ENCODE data around the gene SLC16A6.
"Not testable (repeated sequence)": the region's sequence is repeated elsewhere in the genome, so short reads cannot be mapped to it uniquely, and the experiment has no call there.

Gene SLC16A6

DNA sequence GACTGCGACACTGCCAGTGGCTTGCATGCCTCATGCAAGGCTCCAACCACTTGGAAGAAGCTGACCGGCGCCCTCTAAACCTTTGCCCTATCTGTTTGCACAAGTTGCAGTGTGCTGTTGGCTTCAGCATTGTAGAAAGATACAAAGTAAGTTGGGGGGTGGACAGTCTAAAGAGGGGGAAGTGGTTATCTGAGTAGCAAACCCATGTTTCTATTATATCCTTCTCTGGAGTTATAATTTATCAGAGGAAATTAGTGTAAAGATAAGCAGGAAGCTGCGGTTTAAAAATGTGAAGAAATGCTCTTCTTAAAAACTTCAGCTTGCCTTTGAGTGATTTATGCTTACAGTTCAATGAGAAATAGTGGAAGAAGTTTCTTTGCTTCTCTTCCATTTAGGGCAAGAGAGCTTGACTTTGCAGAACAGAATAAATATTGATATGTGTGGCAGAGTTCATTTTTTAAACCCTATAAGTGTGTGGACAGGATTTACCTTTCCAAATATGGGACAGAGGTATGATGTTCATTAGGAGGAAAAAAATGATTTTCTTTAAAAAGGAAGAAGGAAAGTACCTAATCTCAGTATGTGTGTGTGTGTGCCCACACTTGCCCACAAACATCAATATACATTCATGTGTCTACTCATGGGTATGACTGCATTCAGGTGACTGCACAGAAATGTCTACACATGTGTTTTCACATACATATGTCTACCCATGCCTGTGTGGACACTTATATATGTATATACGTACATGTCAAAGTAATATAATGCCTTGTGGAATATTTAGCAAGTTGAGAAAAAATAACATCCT, 35.0 kb downstream of the SLC16A6 start:
- no peak overlapping the region for H3K4me3 ChIP-seq (ENCODE audit: low read depth, low read length)
- TF ChIP-seq, protein P1, sequence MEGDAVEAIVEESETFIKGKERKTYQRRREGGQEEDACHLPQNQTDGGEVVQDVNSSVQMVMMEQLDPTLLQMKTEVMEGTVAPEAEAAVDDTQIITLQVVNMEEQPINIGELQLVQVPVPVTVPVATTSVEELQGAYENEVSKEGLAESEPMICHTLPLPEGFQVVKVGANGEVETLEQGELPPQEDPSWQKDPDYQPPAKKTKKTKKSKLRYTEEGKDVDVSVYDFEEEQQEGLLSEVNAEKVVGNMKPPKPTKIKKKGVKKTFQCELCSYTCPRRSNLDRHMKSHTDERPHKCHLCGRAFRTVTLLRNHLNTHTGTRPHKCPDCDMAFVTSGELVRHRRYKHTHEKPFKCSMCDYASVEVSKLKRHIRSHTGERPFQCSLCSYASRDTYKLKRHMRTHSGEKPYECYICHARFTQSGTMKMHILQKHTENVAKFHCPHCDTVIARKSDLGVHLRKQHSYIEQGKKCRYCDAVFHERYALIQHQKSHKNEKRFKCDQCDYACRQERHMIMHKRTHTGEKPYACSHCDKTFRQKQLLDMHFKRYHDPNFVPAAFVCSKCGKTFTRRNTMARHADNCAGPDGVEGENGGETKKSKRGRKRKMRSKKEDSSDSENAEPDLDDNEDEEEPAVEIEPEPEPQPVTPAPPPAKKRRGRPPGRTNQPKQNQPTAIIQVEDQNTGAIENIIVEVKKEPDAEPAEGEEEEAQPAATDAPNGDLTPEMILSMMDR (conservative IDR thresholded peaks at IDR 0.05; ENCODE audit: low read depth, low read length) = no peak
- DNase-seq (ENCODE audit: low read depth) = no peak

DNA sequence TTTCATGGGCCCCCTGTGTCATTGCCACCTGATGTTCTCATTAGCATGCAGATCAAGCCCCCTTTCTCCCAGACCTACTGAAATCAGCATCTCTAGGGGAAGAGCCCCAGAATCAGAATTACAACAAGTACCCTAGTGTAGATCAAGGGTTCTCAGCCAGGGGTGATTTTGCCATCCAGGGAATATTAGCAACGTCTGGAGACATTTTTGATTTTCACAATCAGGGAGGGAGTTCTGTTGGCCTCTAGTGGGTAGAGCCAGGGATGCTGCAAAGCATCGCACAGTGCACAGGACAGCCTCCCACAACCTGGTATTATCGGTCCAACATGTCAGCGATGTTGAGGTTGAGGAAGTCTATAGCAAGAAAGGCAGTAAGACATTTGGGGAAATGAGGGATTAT, 35.8 kb downstream of the SLC16A6 start:
- H3K4me3 ChIP-seq (ENCODE audit: low read depth, low read length) = no peak overlapping the region
- no peak for DNase-seq (ENCODE audit: low read depth)
- TF ChIP-seq, protein P1 (conservative IDR thresholded peaks at IDR 0.05; ENCODE audit: low read depth, low read length) = no peak

DNA sequence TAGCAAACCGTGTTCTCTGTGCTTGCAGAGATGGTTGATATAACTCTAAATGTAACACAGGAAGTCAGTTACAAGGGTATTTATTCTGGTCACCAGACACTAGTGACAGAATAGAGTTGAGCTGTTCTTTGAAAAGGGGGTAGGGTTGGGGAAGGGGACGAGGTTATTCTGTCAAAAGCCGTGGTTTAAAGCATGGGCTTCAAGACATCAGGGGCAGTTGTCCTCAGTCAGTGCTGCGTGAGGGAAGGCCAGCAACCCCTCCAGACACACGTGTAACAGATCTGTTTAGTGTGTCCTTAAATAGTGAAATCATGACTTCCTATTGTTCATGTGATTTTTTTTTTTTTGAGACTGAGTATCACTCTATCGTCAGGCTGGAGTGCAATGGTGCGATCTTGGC, 37.5 kb downstream of the SLC16A6 start:
- not testable (repeated sequence) for H3K4me3 ChIP-seq (ENCODE audit: low read depth, low read length); DNase-seq (ENCODE audit: low read depth)

GRCh38 chr17:68249354-68249765, 41.6 kb downstream of the SLC16A6 start:
- DNase-seq (ENCODE audit: low read depth) = no peak
- no peak overlapping the region for H3K4me3 ChIP-seq (ENCODE audit: low read depth, low read length)
- TF ChIP-seq, protein P1 (conservative IDR thresholded peaks at IDR 0.05; ENCODE audit: low read depth, low read length) = no peak

GRCh38 chr17:68248891-68249290, 42.0 kb downstream of the SLC16A6 start:
- TF ChIP-seq, protein P1 (conservative IDR thresholded peaks at IDR 0.05; ENCODE audit: low read depth, low read length) = no peak
- no peak overlapping the region for H3K4me3 ChIP-seq (ENCODE audit: low read depth, low read length)
- no peak for DNase-seq (ENCODE audit: low read depth)

GRCh38 chr17:68248199-68248825, 42.6 kb downstream of the SLC16A6 start:
- peak; percentile 83 for DNase-seq (ENCODE audit: low read depth)

DNA sequence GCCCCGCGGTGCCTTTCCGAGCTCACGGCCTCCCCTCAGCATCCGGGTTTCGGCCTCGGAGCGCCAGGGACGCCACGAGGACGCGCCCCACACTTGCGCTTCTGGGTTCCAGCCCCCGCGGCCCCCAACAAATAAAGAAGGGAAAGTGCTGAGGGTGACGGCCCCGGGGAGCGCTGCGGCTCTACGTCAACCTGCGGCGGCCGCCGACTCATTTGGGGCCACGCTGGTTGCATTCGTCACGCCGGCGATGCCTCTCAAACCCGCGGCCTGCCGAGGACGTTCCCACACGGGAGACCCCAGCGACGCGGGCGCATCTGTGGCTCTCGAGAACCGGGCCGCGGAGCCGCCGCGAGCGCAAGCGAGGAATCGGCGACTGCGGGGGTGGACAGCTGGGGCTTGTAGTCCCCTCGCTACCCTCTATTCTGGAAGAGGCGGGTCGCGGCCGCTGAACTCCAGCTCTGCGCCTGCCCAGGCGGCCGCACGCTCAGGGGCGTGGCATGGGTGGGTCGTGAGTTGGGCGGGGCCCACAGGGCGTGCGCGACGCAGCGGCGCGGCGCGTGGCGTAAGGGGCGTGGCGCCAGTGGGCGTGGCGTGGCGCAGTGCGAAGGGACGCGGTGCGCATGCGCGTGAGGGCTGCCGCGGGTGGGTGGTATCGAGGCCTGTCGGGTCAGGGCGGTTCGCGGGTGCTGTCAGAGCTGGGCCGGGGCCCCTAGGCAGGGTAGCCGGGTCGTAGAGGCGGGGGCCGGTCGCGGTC, 43.3 kb downstream of the SLC16A6 start, which contains the start of gene AMZ2:
AMZ2 (plus strand) TSS at position 599 of the 754 bp plus-strand sequence. CDS start 2,145 bp downstream, outside the sequence.
- H3K4me3 ChIP-seq (ENCODE audit: low read depth, low read length) = peak within 1 kb of the TSS; percentile 87
- peak; percentile 95 for DNase-seq (ENCODE audit: low read depth)
- TF ChIP-seq, protein P1 (conservative IDR thresholded peaks at IDR 0.05; ENCODE audit: low read depth, low read length) = no peak

More at GRCh38 chr17:68248199-68248825, 42.6 kb downstream of the SLC16A6 start:
- TF ChIP-seq, protein P1 (conservative IDR thresholded peaks at IDR 0.05; ENCODE audit: low read depth, low read length) = no peak
- peak overlapping the region; percentile 87 for H3K4me3 ChIP-seq (ENCODE audit: low read depth, low read length)
